Loucy (cell line): ENCODE results near the gene PGAM1.

Experiments
- H2AFZ ChIP-seq: fragments of 200-600 bp; sonication (generic); 2 replicates; pipeline ENCODE4 v1.6.0; 2016; ENCODE audit warnings: antibody characterized with exemption, mild to moderate bottlenecking, low read length, moderate library complexity
- H3F3A ChIP-seq: fragments of 200-600 bp; 2 replicates; pipeline ENCODE4 v1.6.0; 2016; ENCODE audit warnings: antibody characterized with exemption, low read depth, mild to moderate bottlenecking
- H3K27me3 ChIP-seq: fragments of 200-600 bp; sonication (generic); 2 replicates; pipeline ENCODE4 v1.6.1; 2014; ENCODE audit warnings: low read length, mild to moderate bottlenecking; ENCODE audit not compliant: insufficient read depth, poor library complexity, severe bottlenecking
- H3K36me3 ChIP-seq: fragments of 200-600 bp; sonication (generic); 2 replicates; pipeline ENCODE4 v1.6.1; 2016; ENCODE audit warnings: low read length; ENCODE audit not compliant: insufficient read depth
- H3K4me1 ChIP-seq: fragments of 200-600 bp; sonication (generic); 2 replicates; pipeline ENCODE4 v1.5.1; 2014; ENCODE audit warnings: low read length, mild to moderate bottlenecking; ENCODE audit not compliant: insufficient read depth, poor library complexity, severe bottlenecking
- H3K4me2 ChIP-seq: fragments of 200-600 bp; sonication (generic); 2 replicates; pipeline ENCODE4 v1.6.0; 2014; ENCODE audit warnings: antibody characterized with exemption, low read length, low read depth, mild to moderate bottlenecking; ENCODE audit not compliant: poor library complexity, severe bottlenecking
- H3K4me3 ChIP-seq: fragments of 200-600 bp; sonication (generic); 2 replicates; pipeline ENCODE4 v1.5.1; 2014; ENCODE audit warnings: low read length, mild to moderate bottlenecking, mixed read lengths; ENCODE audit not compliant: poor library complexity, severe bottlenecking
- H3K79me2 ChIP-seq: fragments of 200-600 bp; sonication (generic); 2 replicates; pipeline ENCODE4 v1.6.1; 2014; ENCODE audit warnings: low read length; ENCODE audit not compliant: insufficient read depth
- H3K9ac ChIP-seq: fragments of 200-600 bp; sonication (generic); 2 replicates; pipeline ENCODE4 v1.6.0; 2014; ENCODE audit warnings: mild to moderate bottlenecking, low read depth, low read length, moderate library complexity; ENCODE audit not compliant: poor library complexity, severe bottlenecking
- H3K9me2 ChIP-seq: fragments of 200-600 bp; sonication (generic); replicated peaks from 2 replicates; pipeline ENCODE4 v1.6.1; 2016; ENCODE audit warnings: low read depth, low read length, mixed read lengths
- H3K9me3 ChIP-seq: fragments of 200-600 bp; sonication (generic); 2 replicates; pipeline ENCODE4 v1.6.1; 2014; ENCODE audit warnings: mild to moderate bottlenecking, antibody characterized with exemption, low read length, low read depth; ENCODE audit not compliant: insufficient read depth
- H4K20me1 ChIP-seq: fragments of 200-600 bp; sonication (generic); 2 replicates; pipeline ENCODE4 v1.6.0; 2014; ENCODE audit warnings: antibody characterized with exemption, low read length, mild to moderate bottlenecking; ENCODE audit not compliant: insufficient read depth, poor library complexity, severe bottlenecking
- CTCF ChIP-seq: fragments of 200-600 bp; sonication (generic); conservative IDR thresholded peaks from 2 replicates; pipeline ENCODE4 v1.5.1; 2014; ENCODE audit warnings: mild to moderate bottlenecking, antibody characterized with exemption, low read length
- EZH2phosphoT487 ChIP-seq: fragments of 200-600 bp; IDR thresholded peaks from 2 replicates; pipeline ENCODE4 v1.6.1; 2018; ENCODE audit warnings: antibody characterized with exemption, mild to moderate bottlenecking, moderate library complexity, borderline replicate concordance

The PGAM1 gene

GRCh38 chr10:97450828-97451227 is 24.8 kb downstream of the PGAM1 start:
- peaks cover 57% of the 10 kb centered on the region for H3K79me2 ChIP-seq
- peaks cover 35% of the 10 kb centered on the region; the same call in 1 of the 2 replicates for H3K36me3 ChIP-seq
- H3K4me2 ChIP-seq = peak overlapping the region; percentile 13
- H4K20me1 ChIP-seq = peaks cover 5% of the 10 kb centered on the region
- no peak for TF ChIP-seq EZH2phosphoT487
- no peak for TF ChIP-seq CTCF
- no peak overlapping the region for H3K9ac ChIP-seq
- H3F3A ChIP-seq = no peaks in the 10 kb centered on the region
- no peaks in the 10 kb centered on the region for H3K9me2 ChIP-seq
- no peaks in the 10 kb centered on the region for H3K27me3 ChIP-seq
- H3K4me1 ChIP-seq = peaks cover 26% of the 10 kb centered on the region
- H2AFZ ChIP-seq = no peak overlapping the region
- H3K9me3 ChIP-seq = no peaks in the 10 kb centered on the region
- H3K4me3 ChIP-seq = no peak overlapping the region

DNA sequence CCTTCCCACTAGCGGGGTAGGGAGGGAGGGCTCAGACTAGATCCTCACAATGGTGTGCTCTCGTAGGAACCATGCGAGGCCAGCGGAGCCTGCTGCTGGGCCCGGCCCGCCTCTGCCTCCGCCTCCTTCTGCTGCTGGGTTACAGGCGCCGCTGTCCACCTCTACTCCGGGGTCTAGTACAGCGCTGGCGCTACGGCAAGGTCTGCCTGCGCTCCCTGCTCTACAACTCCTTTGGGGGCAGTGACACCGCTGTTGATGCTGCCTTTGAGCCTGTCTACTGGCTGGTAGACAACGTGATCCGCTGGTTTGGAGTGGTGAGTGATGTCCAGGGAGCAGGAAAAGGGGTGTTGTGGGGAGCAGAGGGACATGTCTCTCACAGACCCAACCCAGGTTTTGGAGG is 25.6 kb downstream of the PGAM1 start:
- H3K27me3 ChIP-seq = no peaks in the 10 kb centered on the region
- H3K9me2 ChIP-seq = no peaks in the 10 kb centered on the region
- no peak overlapping the region for H2AFZ ChIP-seq
- peaks cover 52% of the 10 kb centered on the region for H3K79me2 ChIP-seq
- no peaks in the 10 kb centered on the region for H3F3A ChIP-seq
- H3K4me3 ChIP-seq = no peak overlapping the region
- no peaks in the 10 kb centered on the region for H3K9me3 ChIP-seq
- no peak for TF ChIP-seq CTCF
- TF ChIP-seq EZH2phosphoT487 = no peak
- H3K36me3 ChIP-seq = peaks cover 43% of the 10 kb centered on the region; the same call in 1 of the 2 replicates
- peaks cover 5% of the 10 kb centered on the region for H4K20me1 ChIP-seq
- H3K4me1 ChIP-seq = peaks cover 26% of the 10 kb centered on the region
- no peak overlapping the region for H3K4me2 ChIP-seq
- H3K9ac ChIP-seq = no peak overlapping the region

DNA sequence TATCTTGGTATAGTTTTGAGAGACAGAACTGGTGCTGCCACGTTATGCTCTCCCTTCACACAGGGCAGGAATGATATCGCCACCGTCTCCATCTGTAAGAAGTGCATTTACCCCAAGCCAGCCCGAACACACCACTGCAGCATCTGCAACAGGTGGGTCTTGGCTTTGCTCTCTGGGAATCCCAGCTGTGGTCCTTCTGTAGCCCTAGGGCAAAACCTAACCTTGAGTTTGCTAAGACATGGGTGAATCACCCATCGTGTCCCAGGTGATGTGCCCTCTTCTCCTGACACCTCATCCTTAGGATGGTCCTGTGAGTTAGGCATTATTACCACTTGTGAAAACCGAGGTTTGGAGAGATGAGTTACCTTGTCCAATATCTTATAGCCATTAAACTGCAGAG is 26.4 kb downstream of the PGAM1 start:
- H3K9me3 ChIP-seq = no peaks in the 10 kb centered on the region
- H3F3A ChIP-seq = no peaks in the 10 kb centered on the region
- H3K4me1 ChIP-seq = peaks cover 20% of the 10 kb centered on the region
- H3K36me3 ChIP-seq = peaks cover 50% of the 10 kb centered on the region; the same call in 1 of the 2 replicates
- TF ChIP-seq EZH2phosphoT487 (no peak), CTCF (no peak)
- H3K4me3 ChIP-seq = no peak overlapping the region
- peaks cover 5% of the 10 kb centered on the region for H4K20me1 ChIP-seq
- H3K27me3 ChIP-seq = no peaks in the 10 kb centered on the region
- H3K79me2 ChIP-seq = peaks cover 45% of the 10 kb centered on the region
- H2AFZ ChIP-seq = no peak overlapping the region
- H3K9ac ChIP-seq = no peak overlapping the region
- H3K4me2 ChIP-seq = no peak overlapping the region
- H3K9me2 ChIP-seq = no peaks in the 10 kb centered on the region
